ENCODE results near the gene PTPRCAP. TPM values are rescaled to one million over a fixed set of nuclear protein-coding genes. Genes with fewer than 3 reads are reported as not detected.

PTPRCAP gene
- total RNA-seq, 1 donor from 2014 or later: 1.2 TPM

DNA sequence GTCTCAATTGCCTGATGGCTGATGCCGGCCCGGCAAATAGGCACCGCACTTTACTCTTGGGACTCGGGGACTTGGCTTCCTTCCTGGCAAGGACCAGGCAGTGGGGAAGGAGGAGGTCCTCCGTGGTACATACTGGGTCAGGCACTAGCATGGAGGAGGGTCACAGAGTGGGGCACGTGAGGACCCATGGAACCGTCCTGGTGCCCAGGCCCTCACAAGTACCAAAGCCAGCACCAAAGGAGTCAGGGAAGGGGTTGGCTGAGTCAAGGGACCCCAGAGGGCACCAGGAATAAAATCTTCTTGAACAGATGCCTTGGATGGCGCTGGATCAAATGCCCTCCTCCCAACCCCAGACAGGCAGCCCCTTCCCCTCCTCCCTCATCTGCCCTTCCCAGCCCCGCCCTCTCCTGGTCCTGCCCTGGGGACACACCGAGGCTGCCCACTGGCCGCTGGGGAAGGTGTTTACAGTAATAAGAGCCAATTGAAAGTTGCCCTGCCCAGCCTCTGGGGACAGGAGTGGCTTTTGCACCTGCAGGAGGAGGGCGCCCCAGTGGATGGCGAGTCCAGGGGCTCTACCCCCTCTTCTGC is 27.6 kb downstream of the PTPRCAP start:
- no peak overlapping the region for H3K4me3 Mint-ChIP-seq (ENCODE audit: unreplicated experiment)
- H3K9me3 Mint-ChIP-seq (ENCODE audit: unreplicated experiment): no peaks in the 10 kb centered on the region
- H3K4me1 Mint-ChIP-seq (ENCODE audit: unreplicated experiment): no peaks in the 10 kb centered on the region
- TF ChIP-seq, protein P1, sequence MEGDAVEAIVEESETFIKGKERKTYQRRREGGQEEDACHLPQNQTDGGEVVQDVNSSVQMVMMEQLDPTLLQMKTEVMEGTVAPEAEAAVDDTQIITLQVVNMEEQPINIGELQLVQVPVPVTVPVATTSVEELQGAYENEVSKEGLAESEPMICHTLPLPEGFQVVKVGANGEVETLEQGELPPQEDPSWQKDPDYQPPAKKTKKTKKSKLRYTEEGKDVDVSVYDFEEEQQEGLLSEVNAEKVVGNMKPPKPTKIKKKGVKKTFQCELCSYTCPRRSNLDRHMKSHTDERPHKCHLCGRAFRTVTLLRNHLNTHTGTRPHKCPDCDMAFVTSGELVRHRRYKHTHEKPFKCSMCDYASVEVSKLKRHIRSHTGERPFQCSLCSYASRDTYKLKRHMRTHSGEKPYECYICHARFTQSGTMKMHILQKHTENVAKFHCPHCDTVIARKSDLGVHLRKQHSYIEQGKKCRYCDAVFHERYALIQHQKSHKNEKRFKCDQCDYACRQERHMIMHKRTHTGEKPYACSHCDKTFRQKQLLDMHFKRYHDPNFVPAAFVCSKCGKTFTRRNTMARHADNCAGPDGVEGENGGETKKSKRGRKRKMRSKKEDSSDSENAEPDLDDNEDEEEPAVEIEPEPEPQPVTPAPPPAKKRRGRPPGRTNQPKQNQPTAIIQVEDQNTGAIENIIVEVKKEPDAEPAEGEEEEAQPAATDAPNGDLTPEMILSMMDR (IDR thresholded peaks at IDR 0.05): no peak
- H3K27ac Mint-ChIP-seq (ENCODE audit: unreplicated experiment): no peak overlapping the region
- no peak for DNase-seq (ENCODE audit: extremely low spot score, unreplicated experiment)
- no peaks in the 10 kb centered on the region for H3K36me3 Mint-ChIP-seq (ENCODE audit: unreplicated experiment)
- no peaks in the 10 kb centered on the region for H3K27me3 Mint-ChIP-seq (ENCODE audit: unreplicated experiment)

DNA sequence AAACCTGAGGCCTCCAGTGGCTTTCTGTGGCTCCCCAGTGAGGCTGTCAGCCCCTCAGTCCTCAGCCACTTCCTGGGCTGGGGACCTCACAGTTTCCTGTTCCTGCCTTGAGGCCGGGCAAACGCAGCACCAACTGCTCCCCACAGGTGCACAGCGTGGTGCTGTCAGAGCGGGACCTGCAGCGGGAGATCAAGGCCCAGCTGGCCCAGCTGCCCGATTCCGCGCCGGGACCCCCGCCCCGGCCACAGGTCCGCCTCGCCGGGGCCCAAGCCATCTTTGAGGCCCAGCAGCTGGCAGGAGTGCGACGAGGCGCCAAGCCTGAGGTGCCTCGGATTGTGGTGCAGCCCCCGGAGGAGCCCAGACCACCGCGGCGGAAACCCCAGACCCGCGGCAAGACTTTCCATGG is 28.2 kb downstream of the PTPRCAP start:
- no peak overlapping the region for H3K4me3 Mint-ChIP-seq (ENCODE audit: unreplicated experiment)
- H3K9me3 Mint-ChIP-seq (ENCODE audit: unreplicated experiment): no peaks in the 10 kb centered on the region
- no peaks in the 10 kb centered on the region for H3K36me3 Mint-ChIP-seq (ENCODE audit: unreplicated experiment)
- H3K27ac Mint-ChIP-seq (ENCODE audit: unreplicated experiment): no peak overlapping the region
- TF ChIP-seq, protein P1 (IDR thresholded peaks at IDR 0.05): no peak
- no peak for DNase-seq (ENCODE audit: extremely low spot score, unreplicated experiment)
- no peaks in the 10 kb centered on the region for H3K27me3 Mint-ChIP-seq (ENCODE audit: unreplicated experiment)
- no peaks in the 10 kb centered on the region for H3K4me1 Mint-ChIP-seq (ENCODE audit: unreplicated experiment)

DNA sequence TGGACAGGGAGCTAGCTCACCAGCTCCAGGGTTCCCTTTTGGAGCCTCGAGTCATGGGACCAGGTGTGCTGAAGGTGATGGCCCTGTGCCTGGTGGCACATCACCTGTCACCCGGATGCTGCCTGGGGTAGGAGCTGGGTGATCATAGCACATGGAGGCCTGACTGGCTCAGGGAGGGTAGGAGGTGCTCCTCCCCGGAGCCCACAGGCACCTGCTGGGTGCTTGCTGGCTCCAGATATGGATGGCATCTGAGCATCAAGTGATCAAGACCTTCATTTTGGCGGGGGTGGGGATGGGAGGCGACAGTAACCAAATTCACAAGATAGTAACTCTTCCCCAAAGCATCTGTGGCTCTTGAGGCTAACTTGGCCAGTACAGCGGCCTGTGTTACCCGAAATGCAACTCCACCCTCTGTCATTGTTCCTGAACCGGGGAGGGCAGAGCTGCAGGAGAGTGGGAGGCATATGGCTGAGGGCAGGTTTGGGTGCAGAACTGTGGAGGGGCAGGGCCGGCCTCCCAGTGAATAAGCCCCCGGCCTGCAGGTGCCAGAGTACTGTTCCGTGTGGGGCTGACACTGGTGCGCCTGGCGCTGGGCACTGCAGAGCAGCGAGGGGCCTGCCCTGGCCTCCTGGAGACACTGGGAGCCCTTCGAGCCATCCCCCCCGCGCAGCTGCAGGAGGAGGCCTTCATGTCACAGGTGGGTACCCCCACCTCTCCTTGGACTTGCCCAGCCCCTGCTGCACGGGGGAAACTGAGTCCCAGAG is 28.9 kb downstream of the PTPRCAP start:
- no peak overlapping the region for H3K27ac Mint-ChIP-seq (ENCODE audit: unreplicated experiment)
- DNase-seq (ENCODE audit: extremely low spot score, unreplicated experiment): no peak
- no peaks in the 10 kb centered on the region for H3K27me3 Mint-ChIP-seq (ENCODE audit: unreplicated experiment)
- TF ChIP-seq, protein P1 (IDR thresholded peaks at IDR 0.05): no peak
- H3K36me3 Mint-ChIP-seq (ENCODE audit: unreplicated experiment): no peaks in the 10 kb centered on the region
- H3K4me3 Mint-ChIP-seq (ENCODE audit: unreplicated experiment): no peak overlapping the region
- no peaks in the 10 kb centered on the region for H3K9me3 Mint-ChIP-seq (ENCODE audit: unreplicated experiment)
- no peaks in the 10 kb centered on the region for H3K4me1 Mint-ChIP-seq (ENCODE audit: unreplicated experiment)

DNA sequence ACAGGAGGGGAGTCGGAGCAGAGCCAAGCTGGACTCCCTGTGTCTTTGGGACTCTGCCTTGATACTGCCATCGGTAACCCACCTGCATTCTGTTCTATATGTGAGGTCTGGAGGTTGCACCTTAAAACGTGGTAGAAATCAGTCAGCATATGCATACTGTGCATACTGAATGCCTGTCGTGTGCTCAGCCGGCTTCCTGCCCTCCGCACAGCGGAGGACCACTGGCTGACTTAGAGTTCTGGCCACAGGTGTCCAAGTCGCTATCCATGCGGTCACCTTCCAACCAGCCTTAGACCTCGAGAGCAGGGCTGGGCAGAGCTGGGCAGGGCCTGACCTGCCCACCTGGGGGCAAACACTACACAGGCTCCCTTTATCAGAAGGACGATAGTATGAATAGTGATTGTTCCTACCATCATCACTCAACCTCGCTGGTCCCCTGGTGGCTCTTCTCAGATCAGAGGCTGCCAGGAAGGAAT is 29.8 kb downstream of the PTPRCAP start:
- Mint-ChIP-seq H3K36me3 (ENCODE audit: unreplicated experiment) (no peaks in the 10 kb centered on the region), H3K4me1 (ENCODE audit: unreplicated experiment) (no peaks in the 10 kb centered on the region), H3K27me3 (ENCODE audit: unreplicated experiment) (no peaks in the 10 kb centered on the region), H3K4me3 (ENCODE audit: unreplicated experiment) (no peak overlapping the region), H3K27ac (ENCODE audit: unreplicated experiment) (no peak overlapping the region), H3K9me3 (ENCODE audit: unreplicated experiment) (no peaks in the 10 kb centered on the region)
- no peak for DNase-seq (ENCODE audit: extremely low spot score, unreplicated experiment)
- TF ChIP-seq, protein P1 (IDR thresholded peaks at IDR 0.05): no peak

DNA sequence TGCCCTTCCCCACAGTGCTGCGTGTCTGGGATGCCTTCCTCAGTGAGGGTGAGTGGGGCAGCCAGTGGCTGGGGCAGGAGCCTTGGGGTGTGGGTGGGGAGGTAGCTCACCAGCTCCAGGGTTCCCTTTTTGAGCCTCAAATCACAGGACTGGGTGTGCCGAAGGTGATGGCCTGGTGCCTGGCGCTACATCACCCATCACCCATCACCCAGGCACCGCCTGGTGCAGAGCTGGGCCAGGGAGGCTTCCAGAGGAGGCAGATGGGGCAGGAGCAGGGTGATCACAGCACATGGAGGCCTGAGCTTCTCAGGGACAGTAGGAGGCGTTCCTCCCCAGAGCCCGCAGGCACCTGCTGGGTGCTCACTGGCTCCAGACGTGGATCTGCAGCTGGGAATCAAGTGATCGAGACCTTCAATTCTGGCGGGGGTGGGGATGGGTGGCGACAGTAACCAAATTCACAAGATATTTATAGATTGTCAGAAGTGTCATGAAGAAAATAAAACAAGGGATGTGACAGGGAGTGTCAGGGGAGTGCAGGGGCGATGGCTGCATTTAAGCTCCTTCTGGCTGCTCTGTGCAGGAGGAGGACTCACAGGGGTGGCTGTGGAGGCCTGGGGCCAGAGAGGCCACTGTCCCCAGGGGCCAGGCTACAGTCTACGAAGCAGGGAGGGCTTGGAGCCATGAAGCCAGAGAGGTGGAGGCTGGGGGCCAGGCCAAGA is 30.4 kb downstream of the PTPRCAP start:
- no peak overlapping the region for H3K4me3 Mint-ChIP-seq (ENCODE audit: unreplicated experiment)

More for the DNA sequence above, 30.4 kb downstream of the PTPRCAP start:
- DNase-seq (ENCODE audit: extremely low spot score, unreplicated experiment): no peak
- TF ChIP-seq, protein P1 (IDR thresholded peaks at IDR 0.05): no peak
- Mint-ChIP-seq H3K27me3 (ENCODE audit: unreplicated experiment) (no peaks in the 10 kb centered on the region), H3K36me3 (ENCODE audit: unreplicated experiment) (no peaks in the 10 kb centered on the region), H3K9me3 (ENCODE audit: unreplicated experiment) (no peaks in the 10 kb centered on the region), H3K27ac (ENCODE audit: unreplicated experiment) (no peak overlapping the region), H3K4me1 (ENCODE audit: unreplicated experiment) (peaks cover 2% of the 10 kb centered on the region)

All from osteocyte (in vitro differentiated cells).